ENCODE data around the gene ACACA.

DNA sequence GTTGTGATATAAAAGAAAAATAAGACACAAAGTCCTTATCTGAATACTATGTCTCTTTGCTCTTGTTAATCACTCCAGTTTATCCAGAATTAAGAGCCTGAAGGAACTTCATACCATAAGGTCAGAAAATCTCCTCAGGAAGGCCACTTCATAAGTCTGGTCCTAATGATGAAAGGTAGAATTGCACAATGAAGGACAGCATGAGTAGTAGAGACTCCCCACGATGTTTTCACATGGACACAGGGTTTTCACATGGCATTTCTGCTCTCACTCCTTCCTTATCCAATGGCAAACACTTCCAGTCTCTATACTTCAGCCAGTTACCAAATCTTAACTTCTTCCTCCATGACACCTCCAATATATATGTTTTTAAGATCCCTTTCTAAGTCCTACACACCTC is 41.0 kb downstream of the ACACA start:
- no peak for TF ChIP-seq POLR2AphosphoS5 (IDR thresholded peaks at IDR 0.05; ENCODE audit: low read depth)
- TF ChIP-seq, protein P1, sequence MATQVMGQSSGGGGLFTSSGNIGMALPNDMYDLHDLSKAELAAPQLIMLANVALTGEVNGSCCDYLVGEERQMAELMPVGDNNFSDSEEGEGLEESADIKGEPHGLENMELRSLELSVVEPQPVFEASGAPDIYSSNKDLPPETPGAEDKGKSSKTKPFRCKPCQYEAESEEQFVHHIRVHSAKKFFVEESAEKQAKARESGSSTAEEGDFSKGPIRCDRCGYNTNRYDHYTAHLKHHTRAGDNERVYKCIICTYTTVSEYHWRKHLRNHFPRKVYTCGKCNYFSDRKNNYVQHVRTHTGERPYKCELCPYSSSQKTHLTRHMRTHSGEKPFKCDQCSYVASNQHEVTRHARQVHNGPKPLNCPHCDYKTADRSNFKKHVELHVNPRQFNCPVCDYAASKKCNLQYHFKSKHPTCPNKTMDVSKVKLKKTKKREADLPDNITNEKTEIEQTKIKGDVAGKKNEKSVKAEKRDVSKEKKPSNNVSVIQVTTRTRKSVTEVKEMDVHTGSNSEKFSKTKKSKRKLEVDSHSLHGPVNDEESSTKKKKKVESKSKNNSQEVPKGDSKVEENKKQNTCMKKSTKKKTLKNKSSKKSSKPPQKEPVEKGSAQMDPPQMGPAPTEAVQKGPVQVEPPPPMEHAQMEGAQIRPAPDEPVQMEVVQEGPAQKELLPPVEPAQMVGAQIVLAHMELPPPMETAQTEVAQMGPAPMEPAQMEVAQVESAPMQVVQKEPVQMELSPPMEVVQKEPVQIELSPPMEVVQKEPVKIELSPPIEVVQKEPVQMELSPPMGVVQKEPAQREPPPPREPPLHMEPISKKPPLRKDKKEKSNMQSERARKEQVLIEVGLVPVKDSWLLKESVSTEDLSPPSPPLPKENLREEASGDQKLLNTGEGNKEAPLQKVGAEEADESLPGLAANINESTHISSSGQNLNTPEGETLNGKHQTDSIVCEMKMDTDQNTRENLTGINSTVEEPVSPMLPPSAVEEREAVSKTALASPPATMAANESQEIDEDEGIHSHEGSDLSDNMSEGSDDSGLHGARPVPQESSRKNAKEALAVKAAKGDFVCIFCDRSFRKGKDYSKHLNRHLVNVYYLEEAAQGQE (IDR thresholded peaks at IDR 0.05; ENCODE audit: unreplicated experiment), result no peak
- TF ChIP-seq, protein P2, sequence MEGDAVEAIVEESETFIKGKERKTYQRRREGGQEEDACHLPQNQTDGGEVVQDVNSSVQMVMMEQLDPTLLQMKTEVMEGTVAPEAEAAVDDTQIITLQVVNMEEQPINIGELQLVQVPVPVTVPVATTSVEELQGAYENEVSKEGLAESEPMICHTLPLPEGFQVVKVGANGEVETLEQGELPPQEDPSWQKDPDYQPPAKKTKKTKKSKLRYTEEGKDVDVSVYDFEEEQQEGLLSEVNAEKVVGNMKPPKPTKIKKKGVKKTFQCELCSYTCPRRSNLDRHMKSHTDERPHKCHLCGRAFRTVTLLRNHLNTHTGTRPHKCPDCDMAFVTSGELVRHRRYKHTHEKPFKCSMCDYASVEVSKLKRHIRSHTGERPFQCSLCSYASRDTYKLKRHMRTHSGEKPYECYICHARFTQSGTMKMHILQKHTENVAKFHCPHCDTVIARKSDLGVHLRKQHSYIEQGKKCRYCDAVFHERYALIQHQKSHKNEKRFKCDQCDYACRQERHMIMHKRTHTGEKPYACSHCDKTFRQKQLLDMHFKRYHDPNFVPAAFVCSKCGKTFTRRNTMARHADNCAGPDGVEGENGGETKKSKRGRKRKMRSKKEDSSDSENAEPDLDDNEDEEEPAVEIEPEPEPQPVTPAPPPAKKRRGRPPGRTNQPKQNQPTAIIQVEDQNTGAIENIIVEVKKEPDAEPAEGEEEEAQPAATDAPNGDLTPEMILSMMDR (conservative IDR thresholded peaks at IDR 0.05; ENCODE audit: low read depth in 2 of 2), result no peak
- no peak for TF ChIP-seq EZH2 (IDR thresholded peaks at IDR 0.05; ENCODE audit: low read depth, unreplicated experiment)
- TF ChIP-seq EZH2phosphoT487 (IDR thresholded peaks at IDR 0.05; ENCODE audit: unreplicated experiment), result no peak

Data from GM23338 (cell line).